AG04449 (cell line): Measurements from ENCODE around the gene MGMT.

Source experiments
- CTCF ChIA-PET: fragments of 350-600 bp; formaldehyde crosslinking; extraction: SDS; loops from one replicate; lab custom pipeline; 2021; ENCODE audit warnings: antibody characterized with exemption; lab: Yijun Ruan, JAX
- POLR2A ChIA-PET: fragments of 400-600, 350-600 bp; formaldehyde crosslinking; extraction: SDS; loops from one replicate; lab custom pipeline; 2020; ENCODE audit warnings: antibody characterized with exemption, inconsistent platforms; lab: Yijun Ruan, JAX
- DNase-seq: peaks from one replicate; pipeline ENCODE4 v3.0.0-alpha.2; 2010; ENCODE audit warnings: low read depth, low spot score
- H3K4me3 ChIP-seq: 2 replicates; pipeline ENCODE4 v1.5.1; 2011; ENCODE audit warnings: low read depth, mild to moderate bottlenecking, control low read depth, low read length
- CTCF ChIP-seq: IDR thresholded peaks from one replicate; pipeline ENCODE4 v1.5.1; 2011; ENCODE audit warnings: mild to moderate bottlenecking, moderate library complexity, low read length, control low read depth, inconsistent platforms; ENCODE audit not compliant: insufficient read depth; ENCODE audit errors: missing control alignments

Gene MGMT

GRCh38 chr10:129483430-129484010 is 16.5 kb downstream of the MGMT start:
- H3K4me3 ChIP-seq, result no peak overlapping the region
- ChIA-PET CTCF (no interaction called here), POLR2A (no interaction called here)
- no peak for TF ChIP-seq CTCF
- DNase-seq, result no peak

GRCh38 chr10:129486805-129487204 is 19.8 kb downstream of the MGMT start:
- DNase-seq, result no peak
- TF ChIP-seq CTCF, result no peak
- ChIA-PET POLR2A (no interaction called here), CTCF (no interaction called here)
- H3K4me3 ChIP-seq, result no peak overlapping the region

GRCh38 chr10:129491123-129491734 is 24.2 kb downstream of the MGMT start:
- ChIA-PET POLR2A (no interaction called here), CTCF (interaction anchor here (1.3 kb wide), 1 partner anchor 18 kb away, joined by 3 read pairs; no protein-coding TSS in a partner anchor)
- no peak for TF ChIP-seq CTCF
- H3K4me3 ChIP-seq, result no peak overlapping the region
- no peak for DNase-seq

DNA sequence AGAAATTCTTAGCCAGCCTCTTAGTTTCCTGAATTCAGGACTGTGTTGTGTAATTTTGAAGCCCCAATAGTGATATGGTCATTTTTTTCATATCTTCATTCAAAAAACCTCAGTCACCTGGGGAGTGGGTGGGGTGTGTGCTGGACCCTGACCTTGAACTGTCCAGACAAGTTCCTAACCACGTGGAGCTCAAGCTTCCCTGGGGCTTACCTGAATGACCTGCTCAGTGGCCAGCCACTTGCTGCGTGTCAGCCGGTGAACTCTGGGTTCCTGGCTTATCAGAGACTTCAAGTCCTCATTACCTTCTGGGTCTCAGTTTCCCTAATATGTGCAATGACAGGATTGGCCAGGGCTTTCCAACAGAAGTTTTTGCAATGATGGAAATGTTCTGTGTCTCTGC is 27.1 kb downstream of the MGMT start:
- H3K4me3 ChIP-seq, result no peak overlapping the region
- ChIA-PET CTCF (no interaction called here), POLR2A (no interaction called here)
- no peak for TF ChIP-seq CTCF
- DNase-seq, result no peak

- DNase-seq, result no peak
- TF ChIP-seq CTCF, result no peak
- ChIA-PET POLR2A (no interaction called here), CTCF (no interaction called here)
- H3K4me3 ChIP-seq, result no peak overlapping the region
Measured at GRCh38 chr10:129494740-129495139, 27.7 kb downstream of the MGMT start.

DNA sequence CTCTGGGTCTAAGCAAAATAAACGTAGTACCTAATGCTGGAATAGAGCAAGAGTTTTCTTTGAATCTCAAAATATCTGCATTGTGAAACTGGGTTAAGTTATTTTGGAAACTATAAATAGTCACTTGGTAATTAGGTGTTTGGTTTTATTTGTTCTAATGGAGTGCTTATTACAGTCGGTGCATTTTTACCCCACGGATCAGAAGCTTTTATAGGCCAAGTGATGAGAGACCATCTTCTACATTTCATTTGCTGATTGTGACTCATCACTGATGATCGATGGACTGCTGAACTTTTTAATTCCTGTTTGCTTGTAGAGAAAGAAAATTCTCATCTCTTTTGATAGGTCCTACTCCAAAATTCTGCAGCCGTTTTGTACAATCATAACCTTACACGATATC is 28.2 kb downstream of the MGMT start:
- ChIA-PET POLR2A (no interaction called here), CTCF (no interaction called here)
- DNase-seq, result no peak
- TF ChIP-seq CTCF, result no peak
- no peak overlapping the region for H3K4me3 ChIP-seq
